ENCODE results near the gene ALDH3B2.

- TF ChIP-seq CTCF (IDR thresholded peaks at IDR 0.05 in 2 of 3, conservative IDR thresholded peaks at IDR 0.05 in 1 of 3; ENCODE audit: borderline replicate concordance in 1 of 3, insufficient read depth in 1 of 3, low read depth in 2 of 3, low read length in 2 of 3) = no peak
- no peak for TF ChIP-seq SIN3A (IDR thresholded peaks at IDR 0.05; ENCODE audit: low read depth)
- TF ChIP-seq EZH2 (IDR thresholded peaks at IDR 0.05) = no peak
- TF ChIP-seq ELF1 (IDR thresholded peaks at IDR 0.05; ENCODE audit: borderline replicate concordance, low read depth) = no peak
- TF ChIP-seq EZH2phosphoT487 (IDR thresholded peaks at IDR 0.05; ENCODE audit: borderline replicate concordance) = no peak
- no peak for TF ChIP-seq POLR2A (IDR thresholded peaks at IDR 0.05; ENCODE audit: borderline replicate concordance, extremely low read depth, insufficient read depth, insufficient read length)
These were observed 43.5 kb downstream of the ALDH3B2 start for GRCh38 chr11:67630943-67631331.

All from HCT116 (cell line).